Hematopoietic multipotent progenitor cell (in vitro differentiated cells): ENCODE data around the gene GADD45GIP1. TPM values are rescaled to one million over a fixed set of nuclear protein-coding genes. Genes with fewer than 3 reads are reported as not detected.
"Not testable (repeated sequence)": the region's sequence is repeated elsewhere in the genome, so short reads cannot be mapped to it uniquely, and the experiment has no call there.

Source experiments
- DNase-seq, 3 donors: peaks; one replicate each; pipeline ENCODE4 v3.0.0-alpha.2; 2011 to 2015; ENCODE audit warnings: low read depth in 2 of 3, low spot score in 2 of 3
- total RNA-seq: library from RNA; depleted of rRNA; stranded (reverse); fragments of >200 nt; gene quantifications from one replicate; pipeline ENCODE4 v1.2.3, GENCODE V29; 2012

Gene GADD45GIP1
- total RNA-seq, 1 donor, result 24.5 TPM

GRCh38 chr19:12990431-12990830 is 33.4 kb upstream of the GADD45GIP1 start:
- DNase-seq, result no peak

DNA sequence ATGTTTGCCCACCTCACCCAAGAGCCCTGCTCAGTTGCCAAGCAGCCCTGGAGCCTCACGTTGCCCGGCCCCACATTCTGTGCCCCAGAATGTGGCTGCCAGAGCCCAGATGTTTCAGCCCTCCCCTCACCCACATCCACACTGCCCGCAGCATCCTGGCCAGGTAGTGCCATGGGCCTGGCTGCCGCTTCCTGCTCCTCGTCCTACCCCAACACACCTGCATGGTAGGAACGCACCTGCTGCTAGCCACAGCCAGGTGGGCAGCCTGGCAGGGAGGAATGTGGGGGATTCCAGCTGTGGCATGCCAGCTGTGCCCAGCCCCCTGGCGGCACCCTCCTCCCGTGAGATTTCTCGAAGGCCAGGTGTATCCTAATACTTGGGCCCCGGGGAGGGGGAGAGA is 30.8 kb upstream of the GADD45GIP1 start:
- no peak for DNase-seq

- DNase-seq, result no peak
Observed at GRCh38 chr19:12987190-12987589, 30.2 kb upstream of the GADD45GIP1 start.

- DNase-seq, result no peak
Observed at GRCh38 chr19:12986726-12987125, 29.7 kb upstream of the GADD45GIP1 start.

DNA sequence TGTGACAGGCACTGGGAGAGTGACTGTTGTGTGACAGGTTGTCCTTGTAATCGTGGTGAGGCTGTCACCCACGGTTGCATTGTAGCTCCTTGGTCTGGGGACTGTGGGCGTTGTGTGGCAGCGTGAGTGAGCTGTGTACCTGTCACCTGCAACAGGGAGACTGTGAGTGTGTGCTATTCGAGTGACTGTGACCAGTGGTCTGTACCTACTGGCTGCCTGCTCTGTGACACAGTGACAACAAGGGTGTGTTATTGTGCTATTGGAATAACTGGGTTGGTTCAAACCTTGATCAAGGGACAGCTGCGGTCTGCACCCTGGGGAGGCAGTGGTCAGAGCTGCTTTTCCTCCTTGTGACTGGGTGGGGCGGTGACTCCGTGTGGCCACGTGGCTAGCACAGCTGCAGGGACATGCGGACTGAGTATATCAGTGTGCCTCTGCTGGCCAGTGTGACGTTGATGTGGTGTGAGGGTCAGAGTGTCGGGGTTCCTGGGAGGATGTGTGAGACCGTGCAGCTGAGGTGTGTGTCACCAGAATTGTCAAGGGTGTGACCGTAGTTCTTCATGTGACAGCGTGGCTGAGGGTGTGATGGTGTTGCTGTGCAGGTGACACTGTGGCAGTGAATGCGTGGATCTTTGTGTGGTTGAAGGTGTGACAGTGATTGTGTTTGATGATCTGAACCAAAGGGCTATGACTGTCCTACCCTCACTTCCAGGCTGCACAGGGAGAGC is 28.2 kb upstream of the GADD45GIP1 start:
- no peak for DNase-seq

- DNase-seq, result no peak
Observed at GRCh38 chr19:12984683-12985048, 27.6 kb upstream of the GADD45GIP1 start.

DNA sequence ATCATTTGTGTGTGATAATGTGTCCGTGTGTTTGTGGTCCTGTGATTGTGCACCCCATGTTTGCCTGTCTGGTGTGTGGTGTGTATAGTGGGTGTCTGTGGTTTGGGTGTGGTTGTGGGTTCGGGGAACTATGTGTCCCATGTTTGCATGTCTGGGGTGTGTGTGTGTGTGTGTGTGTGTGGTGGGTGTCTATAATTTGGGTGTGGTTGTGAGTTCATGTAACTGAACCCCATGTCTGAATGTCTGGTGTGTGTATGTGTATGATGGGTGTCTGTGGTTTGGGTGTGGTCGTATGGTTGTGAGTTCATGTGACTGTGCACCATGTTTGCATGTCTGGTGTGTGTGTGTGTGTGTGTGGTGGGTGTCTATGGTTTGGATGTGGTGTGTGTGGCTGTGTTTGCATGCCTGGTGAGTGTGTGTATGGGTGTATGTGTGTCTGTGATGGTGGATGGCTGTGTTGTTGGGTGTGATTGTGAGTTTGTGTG is 27.2 kb upstream of the GADD45GIP1 start:
- DNase-seq, result no peak

DNA sequence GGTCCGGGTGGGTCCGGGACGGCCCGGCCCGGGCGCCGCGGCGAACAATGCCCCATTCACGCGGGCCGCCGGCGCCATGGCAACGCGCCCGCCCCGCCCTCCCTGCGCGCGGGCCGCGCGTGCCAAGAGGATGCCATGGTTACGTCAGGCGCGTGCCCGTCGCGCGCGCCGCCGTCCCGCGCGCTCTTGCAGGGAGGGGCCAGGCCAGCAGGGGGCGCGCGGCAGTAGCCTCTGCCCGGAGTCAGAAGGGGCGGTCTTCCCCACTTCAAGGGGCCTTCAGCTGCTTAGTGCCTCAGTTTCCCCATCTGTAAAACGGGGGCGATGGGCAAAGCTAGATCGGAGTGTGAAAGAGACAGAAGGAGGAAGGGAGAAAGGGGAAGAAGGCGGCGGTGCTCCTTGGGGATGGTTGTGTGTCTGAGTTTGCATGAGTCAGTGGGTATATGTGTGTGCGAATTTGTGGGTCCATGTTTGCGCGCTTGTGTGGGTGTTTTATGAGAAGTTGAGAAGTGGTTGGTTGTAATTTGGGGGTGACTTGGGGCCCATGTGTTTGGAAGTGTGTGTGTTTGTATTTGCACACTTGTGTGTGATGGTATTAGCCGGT is 26.6 kb upstream of the GADD45GIP1 start:
- DNase-seq, result peak; percentile 80 to 88 (median 84)

GRCh38 chr19:12983091-12983490 is 26.1 kb upstream of the GADD45GIP1 start:
- DNase-seq, result no peak

DNA sequence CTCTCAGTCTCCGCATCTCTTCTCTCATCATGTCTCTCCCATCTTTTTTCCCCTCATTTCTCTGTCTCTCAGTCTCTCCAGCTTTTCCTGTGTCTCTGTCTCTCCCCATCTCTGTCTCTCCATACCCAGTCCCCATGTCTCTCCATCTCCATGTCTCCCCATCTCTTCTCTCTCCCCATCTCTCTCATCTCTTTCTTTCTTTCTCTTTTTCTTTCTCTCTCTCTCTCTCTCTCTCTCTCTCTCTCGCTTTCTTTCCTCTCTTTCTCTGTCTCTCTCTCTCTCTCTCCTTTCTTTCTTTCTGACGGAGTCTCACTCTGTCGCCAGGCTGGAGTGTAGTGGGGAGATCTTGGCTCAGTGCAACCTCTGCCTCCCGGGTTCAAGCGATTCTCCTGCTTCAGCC is 25.6 kb upstream of the GADD45GIP1 start:
- DNase-seq, result no peak

GRCh38 chr19:12979974-12980373 is 23.0 kb upstream of the GADD45GIP1 start:
- no peak for DNase-seq

GRCh38 chr19:12976109-12976508 is 19.1 kb upstream of the GADD45GIP1 start:
- not testable (repeated sequence) for DNase-seq

DNA sequence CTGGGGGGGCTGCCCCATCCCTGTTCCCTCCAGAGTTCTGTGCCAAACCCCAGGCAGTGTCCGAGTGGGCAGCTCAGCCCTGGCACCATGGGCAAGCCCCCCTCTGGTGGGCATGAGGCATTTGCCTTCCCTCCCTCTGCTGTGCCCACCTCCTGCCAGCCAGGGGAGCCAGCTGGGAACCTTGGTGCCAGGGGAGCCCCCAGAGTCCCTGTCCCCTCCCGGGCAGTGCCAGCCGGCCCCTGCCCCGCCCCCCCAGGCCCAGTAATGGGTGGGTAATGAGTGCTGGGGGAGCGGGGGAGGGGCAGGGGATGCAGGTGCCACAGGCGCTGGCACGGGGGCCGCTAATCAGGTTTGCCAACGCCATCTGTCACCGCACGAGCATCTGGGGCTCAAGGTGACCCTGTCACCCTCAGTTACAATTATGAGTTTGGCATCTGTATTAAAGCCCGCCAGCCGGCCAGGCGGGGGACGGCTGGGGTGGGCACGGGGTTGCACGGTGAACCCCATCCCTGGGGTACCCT is 18.3 kb upstream of the GADD45GIP1 start:
- DNase-seq, result no peak

GRCh38 chr19:12974301-12975220 is 17.5 kb upstream of the GADD45GIP1 start:
- no peak for DNase-seq

- DNase-seq, result no peak
Observed at GRCh38 chr19:12973236-12973635, 16.2 kb upstream of the GADD45GIP1 start.

DNA sequence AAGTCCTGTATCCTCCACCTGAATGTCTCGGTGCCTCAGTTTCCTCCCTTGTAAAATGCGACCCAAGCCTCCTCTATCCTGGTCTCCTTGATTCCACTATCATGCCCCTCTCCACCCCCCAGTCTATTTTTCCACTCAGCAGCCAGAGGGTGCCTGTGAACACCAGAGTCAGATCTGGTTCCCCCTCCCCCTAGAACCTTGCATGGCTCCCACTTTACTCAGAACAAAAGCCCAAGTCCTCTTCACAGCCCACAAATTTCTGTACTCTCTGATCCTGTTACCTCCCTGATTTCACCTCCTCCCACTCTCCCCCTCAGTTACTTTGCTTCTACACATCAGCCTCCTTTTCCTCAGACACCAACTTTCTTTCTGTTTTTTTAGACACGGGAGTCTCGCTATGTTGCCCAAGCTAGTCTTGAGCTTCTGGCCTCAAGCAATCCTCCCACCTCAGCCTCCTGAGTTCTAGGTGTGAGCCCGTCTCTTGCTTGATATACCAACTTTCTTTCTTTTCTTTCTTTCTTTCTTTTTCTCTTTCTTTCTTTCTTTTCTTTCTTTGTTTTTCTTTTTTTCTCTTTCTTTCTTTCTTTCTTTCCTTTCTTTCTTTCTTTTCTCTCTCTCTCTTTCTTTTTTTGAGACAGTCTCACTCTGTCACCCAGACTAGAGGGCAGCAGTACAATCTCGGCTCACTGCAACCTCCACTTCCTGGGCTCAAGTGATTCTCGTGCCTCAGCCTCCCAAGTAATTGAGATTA is 13.2 kb upstream of the GADD45GIP1 start:
- no peak for DNase-seq

- DNase-seq, result no peak
Observed at GRCh38 chr19:12969292-12969988, 12.4 kb upstream of the GADD45GIP1 start, which contains the start of gene DAND5. DAND5 (plus strand) TSS chr19:12969576; CDS start chr19:12969661, 85 bp downstream.

DNA sequence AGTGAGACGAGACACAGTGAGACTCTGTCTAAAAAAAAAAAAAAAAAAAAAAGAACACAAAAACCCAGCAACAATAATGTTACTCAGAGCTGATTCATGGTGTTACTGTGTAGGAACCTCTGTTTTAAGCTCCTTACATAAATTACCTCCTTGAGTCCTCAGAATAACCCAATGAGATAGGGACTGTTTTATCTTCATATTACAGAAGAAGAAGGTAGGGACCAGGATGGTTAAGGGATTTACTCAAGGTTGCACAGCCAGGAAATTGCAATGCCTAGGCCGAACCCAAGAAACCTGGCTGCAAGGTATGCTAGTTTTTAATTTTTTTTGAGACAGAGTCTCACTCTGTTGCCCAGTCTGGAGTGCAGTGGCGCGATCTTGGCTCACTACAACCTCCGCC is 10.9 kb upstream of the GADD45GIP1 start:
- no peak for DNase-seq

DNA sequence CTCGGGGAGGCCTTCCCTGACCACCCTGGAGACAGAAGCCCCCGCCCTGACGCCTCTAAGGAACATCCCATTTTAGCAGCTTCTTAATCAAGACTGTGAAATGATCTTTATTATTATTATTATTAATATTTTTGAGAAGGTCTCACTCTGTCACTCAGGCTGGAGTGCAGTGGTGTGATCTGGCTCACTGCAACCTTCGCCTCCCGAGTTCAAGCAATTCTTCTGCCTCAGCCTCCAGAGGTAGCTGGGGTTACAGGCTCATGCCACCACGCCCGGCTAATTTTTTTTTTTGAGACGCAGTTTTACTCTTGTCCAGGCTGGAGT is 8.8 kb upstream of the GADD45GIP1 start:
- DNase-seq, result no peak
